Breast epithelium (tissue), 3 donors: ENCODE measurements around the gene INTS1.

Experiments
- CTCF ChIP-seq, 3 donors: fragments of 450-650 bp; IDR thresholded peaks; one replicate each; pipeline ENCODE4 v1.5.1; 2016 to 2017; ENCODE audit warnings: antibody characterized with exemption in 3 of 3, mild to moderate bottlenecking in 3 of 3, moderate library complexity in 3 of 3
- POLR2A ChIP-seq: fragments of 450-650 bp; IDR thresholded peaks from one replicate; pipeline ENCODE4 v1.6.1; 2016; ENCODE audit warnings: antibody characterized with exemption, mild to moderate bottlenecking, moderate library complexity
- POLR2AphosphoS5 ChIP-seq, 3 donors: sonication (generic); formaldehyde crosslinking; IDR thresholded peaks; one replicate each; pipeline ENCODE4 v1.6.1; 2017; ENCODE audit warnings: antibody characterized with exemption in 3 of 3

DNA sequence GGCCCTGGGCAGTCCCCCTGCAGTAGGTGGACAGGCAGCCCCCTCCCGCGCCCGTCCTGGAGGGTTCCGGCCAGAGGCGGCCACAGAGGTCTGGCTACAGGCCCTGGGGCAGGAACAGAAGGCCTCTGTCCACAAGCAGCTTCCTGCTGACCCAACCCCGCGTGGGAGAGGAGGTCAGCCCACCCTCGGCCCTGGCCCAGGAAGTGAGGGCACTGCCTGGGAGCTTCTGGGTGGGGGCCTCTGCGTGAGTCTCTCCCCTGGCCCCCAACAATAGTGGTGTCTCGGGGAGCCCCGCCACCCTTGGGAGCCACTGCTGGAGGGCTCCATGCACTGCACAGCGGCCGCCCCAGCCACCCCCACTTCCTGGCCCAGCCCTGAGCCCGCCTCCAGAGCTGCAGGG is 49.6 kb downstream of the INTS1 start:
- no peak for TF ChIP-seq POLR2AphosphoS5 (IDR thresholded peaks at IDR 0.05)
- no peak for TF ChIP-seq POLR2A
- TF ChIP-seq CTCF (IDR thresholded peaks at IDR 0.05) = no peak
